Measurements from ENCODE around the gene TAF9. TPM values are rescaled to one million over a fixed set of nuclear protein-coding genes. Genes with fewer than 3 reads are reported as not detected.
A peak's percentile ranks its signal among the peaks of the same experiment; 100 is the strongest.
"Not testable (repeated sequence)": the region's sequence is repeated elsewhere in the genome, so short reads cannot be mapped to it uniquely, and the experiment has no call there.

TAF9 gene
- total RNA-seq, 2 experiments from 2014 or later: 53.7 to 61.4 TPM

GRCh38 chr5:69368458-69369339, 621 bp downstream of the TAF9 start:
- Mint-ChIP-seq H3K4me1 (peaks cover 46% of the 10 kb centered on the region), H3K27me3 (no peaks in the 10 kb centered on the region), H3K9me3 (no peaks in the 10 kb centered on the region), H3K27ac (peak overlapping the region; percentile 97), H3K4me3 (peak overlapping the region; percentile 95), H3K36me3 (ENCODE audit: low read depth) (peaks cover 20% of the 10 kb centered on the region)
- ChIA-PET POLR2A (no interaction called here), CTCF (no interaction called here)
- DNase-seq: peak; percentile 32

- Mint-ChIP-seq H3K9me3 (no peaks in the 10 kb centered on the region), H3K36me3 (ENCODE audit: low read depth) (peaks cover 24% of the 10 kb centered on the region), H3K4me3 (peak overlapping the region; percentile 95), H3K27me3 (no peaks in the 10 kb centered on the region), H3K4me1 (peaks cover 44% of the 10 kb centered on the region), H3K27ac (peak overlapping the region; percentile 97)
- ChIA-PET CTCF (interaction anchor here (0.6 to 1.0 kb wide), 3 partner anchors 12 to 274 kb away, joined by 3 to 7 read pairs (median 4); partner anchors contain the start of gene SLC30A5), POLR2A (no interaction called here)
- DNase-seq: no peak
Observed at GRCh38 chr5:69367697-69368279, 1.5 kb downstream of the TAF9 start.

GRCh38 chr5:69364850-69365249, 4.5 kb downstream of the TAF9 start:
- Mint-ChIP-seq H3K36me3 (ENCODE audit: low read depth) (peaks cover 28% of the 10 kb centered on the region), H3K4me3 (no peak overlapping the region), H3K27ac (no peak overlapping the region), H3K9me3 (no peaks in the 10 kb centered on the region), H3K4me1 (peaks cover 27% of the 10 kb centered on the region), H3K27me3 (no peaks in the 10 kb centered on the region)
- ChIA-PET POLR2A (no interaction called here), CTCF (no interaction called here)
- no peak for DNase-seq

- H3K27ac Mint-ChIP-seq: no peak overlapping the region
Observed at GRCh38 chr5:69364414-69364813, 4.9 kb downstream of the TAF9 start.

GRCh38 chr5:69360442-69360841, 8.9 kb downstream of the TAF9 start:
- ChIA-PET CTCF (interaction anchor here (1.0 kb wide), 1 partner anchor 81 kb away, joined by 7 read pairs; no protein-coding TSS in a partner anchor), POLR2A (no interaction called here)
- Mint-ChIP-seq H3K4me3 (no peak overlapping the region), H3K36me3 (ENCODE audit: low read depth) (peaks cover 25% of the 10 kb centered on the region), H3K27me3 (no peaks in the 10 kb centered on the region), H3K4me1 (peaks cover 20% of the 10 kb centered on the region), H3K27ac (no peak overlapping the region), H3K9me3 (no peaks in the 10 kb centered on the region)
- DNase-seq: no peak

More at GRCh38 chr5:69364414-69364813, 4.9 kb downstream of the TAF9 start:
- no peak for DNase-seq
- CTCF ChIA-PET: no interaction called here
- no peaks in the 10 kb centered on the region for H3K27me3 Mint-ChIP-seq
- H3K4me3 Mint-ChIP-seq: no peak overlapping the region
- H3K9me3 Mint-ChIP-seq: no peaks in the 10 kb centered on the region
- H3K4me1 Mint-ChIP-seq: peaks cover 27% of the 10 kb centered on the region
- POLR2A ChIA-PET: no interaction called here
- H3K36me3 Mint-ChIP-seq (ENCODE audit: low read depth): peaks cover 28% of the 10 kb centered on the region

- Mint-ChIP-seq H3K27ac (no peak overlapping the region), H3K27me3 (no peaks in the 10 kb centered on the region), H3K36me3 (ENCODE audit: low read depth) (peaks cover 19% of the 10 kb centered on the region), H3K9me3 (no peaks in the 10 kb centered on the region), H3K4me1 (peaks cover 14% of the 10 kb centered on the region), H3K4me3 (no peak overlapping the region)
- CTCF ChIA-PET: interaction anchor here (1.0 to 1.6 kb wide), 2 partner anchors 12 to 266 kb away, joined by 3 to 5 read pairs; partner anchors contain the start of gene SLC30A5
- DNase-seq: no peak
- POLR2A ChIA-PET: no interaction called here
Observed at GRCh38 chr5:69359699-69360098, 9.6 kb downstream of the TAF9 start.

- Mint-ChIP-seq H3K9me3 (no peaks in the 10 kb centered on the region), H3K36me3 (ENCODE audit: low read depth) (peaks cover 20% of the 10 kb centered on the region)
Observed at GRCh38 chr5:69350664-69351063, 18.7 kb downstream of the TAF9 start.

GRCh38 chr5:69343083-69343482, 26.2 kb downstream of the TAF9 start:
- DNase-seq: no peak
- no peaks in the 10 kb centered on the region for H3K4me1 Mint-ChIP-seq
- H3K27ac Mint-ChIP-seq: no peak overlapping the region
- no peak overlapping the region for H3K4me3 Mint-ChIP-seq
- no peaks in the 10 kb centered on the region for H3K36me3 Mint-ChIP-seq (ENCODE audit: low read depth)
- peaks cover 2% of the 10 kb centered on the region for H3K9me3 Mint-ChIP-seq
- ChIA-PET CTCF (interaction anchor here (0.9 kb wide), 1 partner anchor 249 kb away, joined by 3 read pairs; the partner anchor contains the start of gene SLC30A5), POLR2A (no interaction called here)
- no peaks in the 10 kb centered on the region for H3K27me3 Mint-ChIP-seq

More at GRCh38 chr5:69350664-69351063, 18.7 kb downstream of the TAF9 start:
- no peak for DNase-seq
- Mint-ChIP-seq H3K27ac (no peak overlapping the region), H3K27me3 (no peaks in the 10 kb centered on the region), H3K4me3 (no peak overlapping the region), H3K4me1 (peaks cover 2% of the 10 kb centered on the region)
- ChIA-PET CTCF (no interaction called here), POLR2A (no interaction called here)

- no peaks in the 10 kb centered on the region for H3K4me1 Mint-ChIP-seq
- ChIA-PET CTCF (interaction anchor here (0.7 kb wide), 1 partner anchor 37 kb away, joined by 3 read pairs; no protein-coding TSS in a partner anchor), POLR2A (no interaction called here)
- DNase-seq: no peak
- no peak overlapping the region for H3K4me3 Mint-ChIP-seq
- H3K36me3 Mint-ChIP-seq (ENCODE audit: low read depth): no peaks in the 10 kb centered on the region
- H3K9me3 Mint-ChIP-seq: peaks cover 2% of the 10 kb centered on the region
- no peak overlapping the region for H3K27ac Mint-ChIP-seq
- H3K27me3 Mint-ChIP-seq: no peaks in the 10 kb centered on the region
Observed at GRCh38 chr5:69341520-69342161, 27.7 kb downstream of the TAF9 start.

GRCh38 chr5:69335341-69335935, 33.9 kb downstream of the TAF9 start:
- Mint-ChIP-seq H3K36me3 (ENCODE audit: low read depth) (peaks cover 4% of the 10 kb centered on the region), H3K27ac (no peak overlapping the region), H3K4me3 (no peak overlapping the region), H3K4me1 (peaks cover 21% of the 10 kb centered on the region), H3K9me3 (no peaks in the 10 kb centered on the region), H3K27me3 (no peaks in the 10 kb centered on the region)
- POLR2A ChIA-PET: interaction anchor here (0.6 kb wide), 1 partner anchor 210 kb away, joined by 3 read pairs; no protein-coding TSS in a partner anchor
- CTCF ChIA-PET: interaction anchor here (0.7 to 2.4 kb wide), 8 partner anchors 8 to 311 kb away, joined by 3 to 12 read pairs (median 3); partner anchors contain the start of gene SLC30A5
- no peak for DNase-seq

GRCh38 chr5:69334793-69335268, 34.5 kb downstream of the TAF9 start:
- peak overlapping the region; percentile 80 for H3K27ac Mint-ChIP-seq
- ChIA-PET CTCF (interaction anchor here (0.6 to 2.5 kb wide), 15 partner anchors 9 to 311 kb away, joined by 3 to 15 read pairs (median 4); partner anchors contain the start of gene SLC30A5), POLR2A (interaction anchor here (0.6 kb wide), 2 partner anchors 103 to 210 kb away, joined by 3 read pairs; no protein-coding TSS in a partner anchor)
- H3K27me3 Mint-ChIP-seq: no peaks in the 10 kb centered on the region
- H3K9me3 Mint-ChIP-seq: no peaks in the 10 kb centered on the region
- H3K4me1 Mint-ChIP-seq: peaks cover 21% of the 10 kb centered on the region
- DNase-seq: peak; percentile 81
- peaks cover 4% of the 10 kb centered on the region for H3K36me3 Mint-ChIP-seq (ENCODE audit: low read depth)
- H3K4me3 Mint-ChIP-seq: no peak overlapping the region

- peaks cover 21% of the 10 kb centered on the region for H3K4me1 Mint-ChIP-seq
- H3K9me3 Mint-ChIP-seq; DNase-seq; H3K36me3 Mint-ChIP-seq (ENCODE audit: low read depth); H3K27me3 Mint-ChIP-seq; POLR2A ChIA-PET: not testable (repeated sequence)
- peak overlapping the region; percentile 74 for H3K4me3 Mint-ChIP-seq
- peak overlapping the region; percentile 95 for H3K27ac Mint-ChIP-seq
- CTCF ChIA-PET: interaction anchor here (0.6 to 2.5 kb wide), 11 partner anchors 8 to 240 kb away, joined by 3 to 15 read pairs (median 5); partner anchors contain the start of gene SLC30A5
Observed at GRCh38 chr5:69333668-69334315, 35.5 kb downstream of the TAF9 start.

Measured in activated CD4-positive, alpha-beta T cell treated with anti-CD3 and anti-CD28 coated beads, Interleukin-2, amount 10 ng/mL, durations not matched to agents 7 days and 5 days (primary cell).